Neural progenitor cell (in vitro differentiated cells): ENCODE data around the gene GALR1.

Experiments used
- EZH2 ChIP-seq: fragments of 200-600 bp; sonication (generic); IDR thresholded peaks from 2 replicates; pipeline ENCODE4 v1.6.1; 2017; ENCODE audit warnings: antibody characterized with exemption, mild to moderate bottlenecking, moderate library complexity
- TF ChIP-seq, protein P1 (sequence below): fragments of 200-600 bp; sonication (generic); IDR thresholded peaks from 2 replicates; pipeline ENCODE4 v1.5.1; 2017; ENCODE audit warnings: antibody characterized with exemption, mild to moderate bottlenecking

DNA sequence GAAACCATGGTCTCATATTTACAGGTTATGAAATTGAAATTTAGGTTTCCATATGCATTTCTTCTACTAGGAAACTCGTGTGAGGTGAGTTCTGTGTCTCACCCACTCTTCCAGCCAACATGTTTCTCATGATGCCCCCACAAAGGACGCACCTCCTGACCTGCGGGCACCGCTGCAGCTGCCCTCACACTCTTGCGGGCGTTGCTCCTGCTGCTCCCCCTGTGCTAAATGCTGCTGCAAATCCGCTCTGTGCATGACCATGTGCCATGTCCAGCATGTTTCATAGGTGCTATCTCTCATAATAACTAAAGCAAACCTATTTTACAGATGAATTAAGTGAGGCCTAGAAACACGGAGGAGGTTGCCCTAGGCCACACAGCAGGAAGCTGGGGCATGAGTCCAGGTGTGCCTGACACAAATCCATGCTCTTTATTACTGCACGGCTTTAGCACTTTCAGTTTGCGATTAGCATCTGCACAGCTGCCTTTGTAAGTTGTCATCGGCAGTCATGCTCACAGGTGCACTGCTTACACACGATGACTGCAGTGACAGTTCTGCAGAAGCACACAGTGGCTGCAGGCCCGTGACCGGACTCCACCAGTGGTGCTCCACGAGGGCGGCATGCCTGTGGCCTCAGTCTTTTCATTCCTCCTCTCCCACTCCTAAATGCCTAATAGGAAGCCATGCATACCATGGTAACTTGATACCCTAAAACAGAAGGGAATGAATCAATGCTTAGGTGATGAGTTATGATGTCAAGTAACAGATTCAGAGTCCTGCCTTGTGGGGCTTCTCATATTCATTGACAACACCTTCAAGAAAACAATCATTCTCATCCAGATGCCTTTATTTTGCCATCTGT is 14.9 kb upstream of the GALR1 start:
- no peak for TF ChIP-seq EZH2
- TF ChIP-seq, protein P1, sequence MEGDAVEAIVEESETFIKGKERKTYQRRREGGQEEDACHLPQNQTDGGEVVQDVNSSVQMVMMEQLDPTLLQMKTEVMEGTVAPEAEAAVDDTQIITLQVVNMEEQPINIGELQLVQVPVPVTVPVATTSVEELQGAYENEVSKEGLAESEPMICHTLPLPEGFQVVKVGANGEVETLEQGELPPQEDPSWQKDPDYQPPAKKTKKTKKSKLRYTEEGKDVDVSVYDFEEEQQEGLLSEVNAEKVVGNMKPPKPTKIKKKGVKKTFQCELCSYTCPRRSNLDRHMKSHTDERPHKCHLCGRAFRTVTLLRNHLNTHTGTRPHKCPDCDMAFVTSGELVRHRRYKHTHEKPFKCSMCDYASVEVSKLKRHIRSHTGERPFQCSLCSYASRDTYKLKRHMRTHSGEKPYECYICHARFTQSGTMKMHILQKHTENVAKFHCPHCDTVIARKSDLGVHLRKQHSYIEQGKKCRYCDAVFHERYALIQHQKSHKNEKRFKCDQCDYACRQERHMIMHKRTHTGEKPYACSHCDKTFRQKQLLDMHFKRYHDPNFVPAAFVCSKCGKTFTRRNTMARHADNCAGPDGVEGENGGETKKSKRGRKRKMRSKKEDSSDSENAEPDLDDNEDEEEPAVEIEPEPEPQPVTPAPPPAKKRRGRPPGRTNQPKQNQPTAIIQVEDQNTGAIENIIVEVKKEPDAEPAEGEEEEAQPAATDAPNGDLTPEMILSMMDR = no peak
